ENCODE measurements around the gene EXT2. TPM values are rescaled to one million over a fixed set of nuclear protein-coding genes. Genes with fewer than 3 reads are reported as not detected.
A peak's percentile ranks its signal among the peaks of the same experiment; 100 is the strongest.

EXT2 gene
- total and polyA plus RNA-seq, 4 donors, result 54.8 to 96.2 (median 74.3) TPM

DNA sequence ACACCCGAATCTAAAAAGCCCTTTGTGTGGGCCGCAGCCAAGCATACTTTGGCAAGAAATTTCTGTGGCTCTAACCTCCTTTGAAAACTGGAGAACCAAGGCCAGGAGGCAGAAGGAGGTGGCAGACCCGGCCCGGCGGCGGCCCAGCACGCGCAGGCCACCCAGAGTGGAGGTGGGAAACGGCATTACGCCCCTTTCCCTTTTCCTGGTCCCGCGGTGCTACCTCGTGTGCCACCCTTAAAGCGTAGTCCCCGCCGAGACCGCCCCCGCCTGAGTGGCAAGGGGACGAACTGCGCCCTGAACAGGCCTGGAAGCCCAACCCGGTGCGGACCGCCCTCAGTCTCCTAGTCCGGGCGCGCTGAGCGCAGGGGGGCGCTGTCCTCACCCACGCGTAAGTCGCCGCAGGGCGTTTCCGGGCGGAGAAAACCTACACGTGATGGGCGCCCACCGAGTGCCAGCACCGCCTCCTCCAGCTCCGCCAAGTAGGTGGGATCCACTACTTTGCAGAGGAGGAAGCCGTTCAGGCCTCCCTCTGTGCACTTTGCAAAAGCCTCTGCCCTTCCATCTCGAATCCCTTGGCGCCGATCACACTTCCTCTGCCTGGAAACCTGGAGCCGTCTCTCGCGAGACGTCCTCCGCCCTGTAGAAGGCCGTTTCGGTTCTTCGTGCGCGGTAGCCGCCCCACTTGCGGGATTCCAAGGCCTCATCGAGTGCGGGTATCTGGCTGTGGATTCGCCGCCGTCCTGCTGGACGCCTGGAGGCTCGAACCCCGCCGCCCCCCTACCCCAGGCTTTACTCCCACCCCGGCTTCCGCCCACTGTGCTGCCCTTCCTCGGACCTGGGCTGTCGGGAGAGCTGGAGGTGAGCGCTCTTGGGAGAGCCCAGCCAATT is 29.4 kb upstream of the EXT2 start, which contains the start of gene ACCS:
Gene ACCS (plus strand): TSS at position 430 of the 891 bp plus-strand sequence. CDS start 1,358 bp downstream, outside the sequence.
- DNase-seq (ENCODE audit: low read depth in 4 of 6, low spot score in 6 of 6), result peak; percentile 72 to 96 (median 79)
- Histone ChIP-seq H3K27me3 (ENCODE audit: control insufficient read depth, insufficient read depth, low read length) (no peaks in the 10 kb centered on the region), H3K36me3 (ENCODE audit: control insufficient read depth, insufficient read depth, low read length) (peaks cover 2% of the 10 kb centered on the region), H3K4me1 (ENCODE audit: control insufficient read depth, insufficient read depth, low read length) (peaks cover 10% of the 10 kb centered on the region), H3K27ac (ENCODE audit: low read depth, low read length) (peak within 1 kb of the TSS; percentile 90), H3K4me3 (ENCODE audit: low read depth, low read length) (peak within 1 kb of the TSS; percentile 74), H3K9me3 (ENCODE audit: control insufficient read depth, insufficient read depth, low read length) (no peaks in the 10 kb centered on the region)
- WGBS (ENCODE audit: insufficient coverage), result under 1% methylated on average over 68 of the region's 70 CpGs

DNA sequence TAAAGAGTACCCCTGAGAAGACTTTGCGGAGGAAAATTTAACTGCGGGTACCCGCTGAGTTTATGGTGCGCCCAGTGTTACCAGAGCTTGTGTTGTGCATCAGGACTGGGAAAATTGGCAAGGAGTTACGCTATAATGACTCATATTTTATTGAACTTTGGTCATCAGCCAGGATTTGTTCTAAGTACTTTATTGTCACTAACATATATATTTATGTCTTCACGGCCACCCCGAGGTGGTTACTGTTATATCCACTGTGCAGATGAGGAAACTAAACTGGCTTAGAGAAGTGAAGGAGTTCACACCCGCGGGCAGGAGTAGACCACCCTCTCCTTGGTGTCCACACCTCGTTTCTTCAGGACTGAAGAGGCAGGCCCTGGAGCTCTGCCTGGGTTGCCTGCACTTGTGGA is 28.7 kb upstream of the EXT2 start:
- H3K4me3 ChIP-seq (ENCODE audit: low read depth, low read length), result peak overlapping the region; percentile 74
- peaks cover 2% of the 10 kb centered on the region for H3K36me3 ChIP-seq (ENCODE audit: control insufficient read depth, insufficient read depth, low read length)
- peak overlapping the region; percentile 90 for H3K27ac ChIP-seq (ENCODE audit: low read depth, low read length)
- H3K9me3 ChIP-seq (ENCODE audit: control insufficient read depth, insufficient read depth, low read length), result no peaks in the 10 kb centered on the region
- peak in 2 of 6 donors; percentile 2 to 6 for DNase-seq (ENCODE audit: low read depth in 4 of 6, low spot score in 6 of 6)
- WGBS (ENCODE audit: insufficient coverage), result 67% methylated on average over 7 of the region's 10 CpGs
- H3K4me1 ChIP-seq (ENCODE audit: control insufficient read depth, insufficient read depth, low read length), result peaks cover 10% of the 10 kb centered on the region
- no peaks in the 10 kb centered on the region for H3K27me3 ChIP-seq (ENCODE audit: control insufficient read depth, insufficient read depth, low read length)

GRCh38 chr11:44067266-44067665 is 28.2 kb upstream of the EXT2 start:
- WGBS (ENCODE audit: insufficient coverage), result 74% methylated on average over 5 of the region's 5 CpGs
- Histone ChIP-seq H3K9me3 (ENCODE audit: control insufficient read depth, insufficient read depth, low read length) (no peaks in the 10 kb centered on the region), H3K4me3 (ENCODE audit: low read depth, low read length) (no peak overlapping the region), H3K36me3 (ENCODE audit: control insufficient read depth, insufficient read depth, low read length) (peaks cover 2% of the 10 kb centered on the region), H3K4me1 (ENCODE audit: control insufficient read depth, insufficient read depth, low read length) (peaks cover 10% of the 10 kb centered on the region), H3K27ac (ENCODE audit: low read depth, low read length) (no peak overlapping the region), H3K27me3 (ENCODE audit: control insufficient read depth, insufficient read depth, low read length) (no peaks in the 10 kb centered on the region)
- DNase-seq (ENCODE audit: low read depth in 4 of 6, low spot score in 6 of 6), result no peak

GRCh38 chr11:44068180-44068579 is 27.3 kb upstream of the EXT2 start:
- Histone ChIP-seq H3K27ac (ENCODE audit: low read depth, low read length) (no peak overlapping the region), H3K4me3 (ENCODE audit: low read depth, low read length) (no peak overlapping the region), H3K9me3 (ENCODE audit: control insufficient read depth, insufficient read depth, low read length) (no peaks in the 10 kb centered on the region), H3K36me3 (ENCODE audit: control insufficient read depth, insufficient read depth, low read length) (peaks cover 3% of the 10 kb centered on the region), H3K4me1 (ENCODE audit: control insufficient read depth, insufficient read depth, low read length) (peaks cover 10% of the 10 kb centered on the region), H3K27me3 (ENCODE audit: control insufficient read depth, insufficient read depth, low read length) (no peaks in the 10 kb centered on the region)
- no CpG with 5 or more reads among the region's 2 CpGs for WGBS (ENCODE audit: insufficient coverage)
- no peak for DNase-seq (ENCODE audit: low read depth in 4 of 6, low spot score in 6 of 6)

DNA sequence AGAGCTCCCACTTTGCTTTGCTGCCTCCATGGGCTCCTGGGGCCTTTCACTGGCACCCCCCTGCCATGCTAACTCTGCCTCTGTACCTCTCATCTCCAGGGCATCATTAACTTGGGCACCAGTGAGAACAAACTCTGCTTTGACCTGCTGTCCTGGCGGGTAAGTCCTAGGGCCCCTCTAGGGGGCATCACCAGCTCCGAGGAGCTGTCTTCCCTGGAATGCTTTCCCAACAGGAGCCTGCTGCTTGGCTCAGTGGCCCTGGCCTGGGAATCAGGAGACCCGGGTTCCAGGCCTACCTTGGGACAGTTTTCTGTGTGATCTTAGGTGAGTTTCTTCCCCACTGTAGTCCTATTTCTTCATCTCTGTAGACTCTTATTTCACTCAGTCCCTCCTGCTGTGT is 24.3 kb upstream of the EXT2 start:
- Histone ChIP-seq H3K36me3 (ENCODE audit: control insufficient read depth, insufficient read depth, low read length) (peaks cover 16% of the 10 kb centered on the region), H3K9me3 (ENCODE audit: control insufficient read depth, insufficient read depth, low read length) (no peaks in the 10 kb centered on the region), H3K4me1 (ENCODE audit: control insufficient read depth, insufficient read depth, low read length) (peaks cover 5% of the 10 kb centered on the region), H3K27me3 (ENCODE audit: control insufficient read depth, insufficient read depth, low read length) (no peaks in the 10 kb centered on the region), H3K27ac (ENCODE audit: low read depth, low read length) (no peak overlapping the region), H3K4me3 (ENCODE audit: low read depth, low read length) (no peak overlapping the region)
- 75% methylated on average over 2 of the region's 3 CpGs for WGBS (ENCODE audit: insufficient coverage)
- DNase-seq (ENCODE audit: low read depth in 4 of 6, low spot score in 6 of 6), result no peak

GRCh38 chr11:44072757-44073658 is 22.5 kb upstream of the EXT2 start:
- no peak overlapping the region for H3K27ac ChIP-seq (ENCODE audit: low read depth, low read length)
- H3K4me3 ChIP-seq (ENCODE audit: low read depth, low read length), result no peak overlapping the region
- H3K27me3 ChIP-seq (ENCODE audit: control insufficient read depth, insufficient read depth, low read length), result no peaks in the 10 kb centered on the region
- H3K9me3 ChIP-seq (ENCODE audit: control insufficient read depth, insufficient read depth, low read length), result no peaks in the 10 kb centered on the region
- no peaks in the 10 kb centered on the region for H3K4me1 ChIP-seq (ENCODE audit: control insufficient read depth, insufficient read depth, low read length)
- WGBS (ENCODE audit: insufficient coverage), result 93% methylated on average over 3 of the region's 8 CpGs
- DNase-seq (ENCODE audit: low read depth in 4 of 6, low spot score in 6 of 6), result no peak
- peaks cover 16% of the 10 kb centered on the region for H3K36me3 ChIP-seq (ENCODE audit: control insufficient read depth, insufficient read depth, low read length)

DNA sequence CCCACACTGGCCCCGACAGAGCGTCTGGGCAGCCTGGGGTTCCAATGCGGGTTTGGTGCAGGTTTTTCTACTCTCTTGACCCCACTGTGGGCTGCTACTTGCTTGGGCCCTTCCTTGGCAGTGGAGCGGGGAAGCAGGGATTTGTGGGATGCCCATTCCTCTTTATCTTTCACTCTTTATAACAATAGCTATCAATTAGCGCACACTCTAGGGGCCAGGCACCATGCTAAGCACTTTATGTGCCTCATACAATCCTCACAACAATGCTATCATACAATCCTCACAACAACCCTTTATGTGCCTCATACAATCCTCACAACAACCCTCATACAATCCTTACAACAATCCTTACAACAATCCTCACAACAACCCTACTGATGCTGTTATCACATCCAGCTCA is 16.7 kb upstream of the EXT2 start:
- Histone ChIP-seq H3K4me1 (ENCODE audit: control insufficient read depth, insufficient read depth, low read length) (no peaks in the 10 kb centered on the region), H3K27me3 (ENCODE audit: control insufficient read depth, insufficient read depth, low read length) (no peaks in the 10 kb centered on the region), H3K36me3 (ENCODE audit: control insufficient read depth, insufficient read depth, low read length) (peaks cover 21% of the 10 kb centered on the region), H3K9me3 (ENCODE audit: control insufficient read depth, insufficient read depth, low read length) (no peaks in the 10 kb centered on the region), H3K27ac (ENCODE audit: low read depth, low read length) (no peak overlapping the region), H3K4me3 (ENCODE audit: low read depth, low read length) (no peak overlapping the region)
- WGBS (ENCODE audit: insufficient coverage), result 84% methylated on average over 3 of the region's 5 CpGs
- no peak for DNase-seq (ENCODE audit: low read depth in 4 of 6, low spot score in 6 of 6)

GRCh38 chr11:44079376-44079775 is 16.1 kb upstream of the EXT2 start:
- H3K9me3 ChIP-seq (ENCODE audit: control insufficient read depth, insufficient read depth, low read length), result no peaks in the 10 kb centered on the region
- DNase-seq (ENCODE audit: low read depth in 4 of 6, low spot score in 6 of 6), result no peak
- peaks cover 19% of the 10 kb centered on the region for H3K36me3 ChIP-seq (ENCODE audit: control insufficient read depth, insufficient read depth, low read length)
- H3K4me1 ChIP-seq (ENCODE audit: control insufficient read depth, insufficient read depth, low read length), result no peaks in the 10 kb centered on the region
- no peaks in the 10 kb centered on the region for H3K27me3 ChIP-seq (ENCODE audit: control insufficient read depth, insufficient read depth, low read length)
- H3K4me3 ChIP-seq (ENCODE audit: low read depth, low read length), result no peak overlapping the region
- H3K27ac ChIP-seq (ENCODE audit: low read depth, low read length), result no peak overlapping the region
- 92% methylated on average over 2 of the region's 6 CpGs for WGBS (ENCODE audit: insufficient coverage)

DNA sequence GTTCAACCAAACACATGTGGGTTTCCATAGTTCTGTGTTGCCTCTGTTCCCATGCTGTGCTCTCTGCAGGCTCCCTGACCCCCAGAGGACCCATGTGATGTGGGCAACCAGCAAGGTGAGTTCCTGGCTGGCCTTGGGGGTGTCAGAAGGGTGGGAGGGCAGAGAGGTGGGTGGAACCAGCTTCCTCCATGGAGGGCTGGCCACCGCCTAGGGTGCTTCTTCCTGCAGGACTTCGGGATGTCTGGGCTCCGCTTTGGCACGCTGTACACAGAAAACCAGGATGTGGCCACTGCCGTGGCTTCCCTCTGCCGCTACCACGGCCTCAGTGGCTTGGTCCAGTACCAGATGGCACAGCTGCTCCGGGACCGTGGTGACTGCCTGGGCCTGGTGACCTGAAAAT is 14.5 kb upstream of the EXT2 start:
- peaks cover 9% of the 10 kb centered on the region for H3K36me3 ChIP-seq (ENCODE audit: control insufficient read depth, insufficient read depth, low read length)
- H3K27me3 ChIP-seq (ENCODE audit: control insufficient read depth, insufficient read depth, low read length), result no peaks in the 10 kb centered on the region
- WGBS (ENCODE audit: insufficient coverage), result 96% methylated on average over 7 of the region's 9 CpGs
- DNase-seq (ENCODE audit: low read depth in 4 of 6, low spot score in 6 of 6), result no peak
- H3K9me3 ChIP-seq (ENCODE audit: control insufficient read depth, insufficient read depth, low read length), result no peaks in the 10 kb centered on the region
- H3K4me1 ChIP-seq (ENCODE audit: control insufficient read depth, insufficient read depth, low read length), result no peaks in the 10 kb centered on the region
- H3K4me3 ChIP-seq (ENCODE audit: low read depth, low read length), result no peak overlapping the region
- no peak overlapping the region for H3K27ac ChIP-seq (ENCODE audit: low read depth, low read length)

All from spinal cord (tissue), 10 donors.